Measurements from ENCODE around the gene LDLRAD4.
"Not testable (repeated sequence)": the region's sequence is repeated elsewhere in the genome, so short reads cannot be mapped to it uniquely, and the experiment has no call there.

Gene LDLRAD4

DNA sequence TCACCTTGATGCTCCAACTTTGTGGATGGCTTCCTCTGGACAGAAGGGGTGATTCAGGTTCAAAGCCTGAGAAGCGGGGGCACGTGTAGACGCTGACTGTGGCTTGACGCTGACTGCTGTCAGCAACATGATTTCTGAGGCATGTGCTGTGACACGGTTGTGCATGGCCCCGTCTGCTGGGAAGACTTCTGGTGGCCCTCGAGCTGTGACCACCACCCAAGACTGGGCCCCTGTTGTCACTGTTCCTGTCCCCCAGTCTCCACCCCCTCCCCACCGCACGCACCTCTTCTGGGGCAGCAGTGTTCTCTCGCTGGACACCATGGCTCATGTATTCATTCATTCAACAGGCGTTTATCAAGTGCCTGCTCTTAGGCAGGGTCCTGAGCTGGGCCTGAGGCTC is 262.8 kb downstream of the LDLRAD4 start:
- DNase-seq = no peak

DNA sequence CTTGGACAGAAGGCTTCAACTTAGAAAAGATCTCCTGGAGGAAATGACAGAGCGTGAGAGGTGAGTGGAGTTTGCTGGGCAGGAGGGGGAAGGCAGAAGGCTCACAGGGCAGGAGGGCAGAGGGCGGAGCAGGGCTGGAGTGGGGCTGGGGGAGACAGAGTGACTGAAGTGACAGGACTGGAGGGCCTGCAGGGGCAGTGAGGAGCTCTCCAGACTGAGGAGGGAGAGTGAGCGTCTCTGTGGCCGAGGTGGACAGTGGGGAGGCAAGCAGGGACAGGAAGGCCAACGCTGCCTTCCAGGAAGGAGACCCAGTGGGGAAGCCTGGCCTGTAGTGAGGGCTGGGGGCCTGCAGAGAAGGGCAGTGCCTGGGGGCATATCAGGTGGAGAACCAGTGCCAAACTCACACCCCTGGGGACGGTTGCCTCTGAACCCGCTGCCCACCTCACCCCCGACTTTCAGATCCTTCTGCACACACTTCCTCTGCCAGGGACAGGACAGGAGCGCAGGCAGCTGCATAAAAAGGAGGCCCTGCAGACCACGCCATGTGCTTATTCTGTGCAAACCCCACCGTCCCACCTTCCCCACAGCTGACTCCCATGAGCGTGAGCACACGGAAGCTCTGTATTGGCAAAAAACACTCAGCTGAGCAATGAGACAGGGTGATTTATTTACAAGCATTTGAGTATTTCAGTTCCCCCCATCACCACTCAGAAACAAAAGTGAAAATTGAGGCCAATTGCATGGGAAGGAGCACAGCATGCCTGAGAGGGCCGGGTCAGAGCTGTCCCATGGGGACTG is 263.5 kb downstream of the LDLRAD4 start:
- DNase-seq = no peak

DNA sequence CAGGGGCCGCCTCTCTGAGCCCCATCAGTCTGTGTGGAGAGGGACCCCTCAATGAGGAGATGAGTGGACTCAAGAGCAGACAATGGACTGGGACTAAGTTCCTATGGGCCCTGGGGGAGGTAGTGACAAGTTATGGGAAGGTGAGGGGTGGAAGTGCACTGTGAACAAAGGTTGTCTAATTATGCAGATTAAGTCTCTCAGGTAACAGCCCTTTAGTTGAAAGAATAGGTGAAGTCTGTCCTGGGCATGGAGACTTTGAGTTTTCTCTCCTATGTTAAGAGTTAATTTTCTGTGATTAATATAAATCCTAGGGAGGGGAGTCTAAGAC is 264.0 kb downstream of the LDLRAD4 start:
- DNase-seq = no peak

DNA sequence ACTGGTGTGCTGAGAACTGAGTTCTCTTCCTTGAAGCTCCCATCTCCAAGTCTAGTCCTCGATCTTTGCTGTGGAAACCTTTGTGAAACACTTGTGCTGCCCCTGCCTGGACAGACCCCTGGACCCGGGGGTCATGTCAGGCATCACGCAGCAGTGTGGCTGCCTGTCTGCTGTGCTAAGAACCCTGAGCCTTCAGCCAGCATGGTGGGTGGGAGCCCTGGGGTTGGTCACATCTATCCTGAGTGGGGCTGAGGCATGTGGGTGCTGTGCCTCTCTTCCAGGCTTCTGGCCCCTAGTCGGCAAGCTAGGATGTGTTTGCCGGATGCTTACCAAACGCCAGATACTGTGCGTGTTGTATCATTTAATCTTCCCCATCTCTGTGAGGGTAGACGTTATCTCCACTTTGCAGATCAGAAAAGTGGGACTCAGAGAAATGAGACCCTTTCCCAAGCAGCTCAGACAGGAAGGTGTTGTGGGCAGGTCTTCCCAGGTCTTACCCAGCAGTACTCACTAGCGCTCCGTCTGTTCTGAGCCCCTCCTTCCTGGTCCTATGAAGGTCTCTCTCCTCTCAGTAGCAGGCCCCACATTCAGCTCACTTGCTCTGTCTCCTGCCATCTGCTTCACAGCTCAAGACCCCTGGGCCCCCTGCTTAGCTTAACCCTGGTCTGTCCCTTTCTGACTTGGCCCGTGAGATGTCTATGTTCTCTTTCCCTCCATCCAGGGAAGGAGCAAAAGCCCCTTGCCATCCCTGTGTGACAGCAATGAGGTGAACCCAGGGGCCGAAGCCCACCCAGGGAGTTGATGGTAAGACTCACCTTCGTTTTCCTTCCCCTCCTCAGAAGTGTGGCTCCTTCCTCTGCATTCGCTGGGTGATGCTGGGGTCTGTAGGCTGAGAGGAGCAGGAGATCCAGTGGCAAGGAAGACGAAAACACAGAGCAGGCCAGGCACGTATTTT is 265.0 kb downstream of the LDLRAD4 start:
- DNase-seq = no peak

DNA sequence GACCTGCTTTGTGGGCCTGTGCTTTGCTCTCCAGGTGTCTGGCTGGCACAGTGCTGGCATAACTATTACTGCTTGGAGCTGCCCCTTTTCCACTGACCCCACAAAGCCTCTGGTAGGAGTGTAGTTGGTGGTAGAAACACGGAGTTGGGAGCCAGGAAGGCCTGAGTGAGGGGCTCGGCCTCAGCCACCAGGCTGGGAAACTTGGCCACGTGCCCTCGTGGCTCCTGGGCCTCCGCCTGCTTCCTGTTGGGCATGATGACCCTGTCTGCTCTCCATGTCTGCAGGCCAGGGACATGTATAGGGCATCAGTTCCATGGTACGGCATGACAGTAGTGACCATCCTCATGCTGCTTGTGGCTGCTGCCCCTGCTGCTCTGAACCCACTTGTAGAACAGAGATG is 266.6 kb downstream of the LDLRAD4 start:
- DNase-seq = no peak

DNA sequence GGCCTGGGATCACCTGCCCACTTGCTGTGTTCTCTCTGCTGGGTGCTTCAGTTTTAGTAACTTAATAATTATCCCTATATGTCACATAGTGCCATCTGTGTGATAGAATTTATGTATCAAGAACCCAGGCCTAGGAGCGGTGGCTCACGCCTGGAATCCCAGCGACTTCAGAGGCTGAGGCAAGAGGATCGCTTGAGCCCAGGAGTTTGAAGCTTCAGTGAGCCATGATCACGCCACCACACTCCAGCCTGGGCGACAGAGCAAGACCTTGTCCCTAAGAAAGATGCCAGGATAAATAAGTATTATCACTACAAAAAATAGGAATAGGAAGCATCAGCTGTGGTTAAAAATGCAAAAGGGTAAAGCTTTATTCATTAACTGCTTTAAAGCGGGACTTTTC is 267.0 kb downstream of the LDLRAD4 start:
- no peak for DNase-seq

DNA sequence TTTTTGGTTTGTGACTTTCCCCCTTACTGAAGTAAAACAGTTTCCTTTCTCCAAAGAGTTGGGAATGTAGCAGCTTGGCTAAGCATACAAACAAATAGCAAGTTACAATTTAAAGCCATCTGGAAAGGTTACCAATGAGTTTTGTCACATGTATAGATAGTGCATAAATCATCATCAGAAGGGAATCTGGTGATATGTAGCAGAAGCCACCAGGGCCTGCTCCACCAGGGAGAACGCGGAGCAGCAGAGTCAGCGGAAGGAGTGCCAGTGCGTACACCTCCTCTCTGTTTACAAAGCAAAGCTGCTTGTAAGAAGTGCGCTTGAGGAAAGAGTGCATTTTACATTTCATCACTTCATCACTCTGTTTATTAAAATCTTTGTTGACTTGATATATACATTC is 267.7 kb downstream of the LDLRAD4 start:
- no peak for DNase-seq

DNA sequence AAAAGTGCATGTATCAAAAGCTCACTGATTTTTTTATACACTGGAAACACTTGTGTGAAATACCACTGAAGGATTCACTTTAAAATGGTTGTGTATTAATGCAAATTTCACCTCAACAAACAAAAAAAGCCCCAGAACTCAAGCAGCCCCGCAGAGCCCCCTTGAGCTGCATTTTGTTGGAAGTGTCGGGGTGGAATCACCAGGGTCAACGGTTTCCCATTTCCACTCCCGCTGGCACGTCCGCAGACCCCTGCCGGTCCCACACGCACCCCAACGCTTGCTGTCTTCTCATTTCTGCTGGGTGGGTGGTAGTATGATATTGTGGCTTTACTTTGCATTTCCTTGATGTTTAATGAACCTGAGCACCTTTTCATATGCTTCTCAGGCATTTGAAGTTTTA is 268.1 kb downstream of the LDLRAD4 start:
- no peak for DNase-seq

DNA sequence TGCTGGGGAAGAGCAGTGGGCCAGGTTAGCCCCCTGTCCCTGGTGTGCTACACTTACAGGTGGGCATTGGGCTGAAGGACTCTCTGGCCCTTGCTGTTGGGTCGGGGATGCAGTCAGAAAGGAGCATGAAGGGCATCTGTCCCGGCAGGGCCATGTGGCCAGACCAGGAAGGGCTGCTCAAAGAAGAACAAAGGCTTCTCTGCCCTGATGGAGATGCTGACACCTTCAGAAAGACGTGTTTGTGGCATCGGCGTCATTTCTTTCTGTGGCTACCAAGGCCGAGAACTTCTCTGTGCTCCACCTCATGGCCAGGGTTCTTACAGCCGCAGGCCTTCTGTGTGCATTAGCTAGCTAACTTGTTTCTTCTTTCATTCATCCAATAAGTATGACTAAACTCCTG is 268.7 kb downstream of the LDLRAD4 start:
- no peak for DNase-seq

DNA sequence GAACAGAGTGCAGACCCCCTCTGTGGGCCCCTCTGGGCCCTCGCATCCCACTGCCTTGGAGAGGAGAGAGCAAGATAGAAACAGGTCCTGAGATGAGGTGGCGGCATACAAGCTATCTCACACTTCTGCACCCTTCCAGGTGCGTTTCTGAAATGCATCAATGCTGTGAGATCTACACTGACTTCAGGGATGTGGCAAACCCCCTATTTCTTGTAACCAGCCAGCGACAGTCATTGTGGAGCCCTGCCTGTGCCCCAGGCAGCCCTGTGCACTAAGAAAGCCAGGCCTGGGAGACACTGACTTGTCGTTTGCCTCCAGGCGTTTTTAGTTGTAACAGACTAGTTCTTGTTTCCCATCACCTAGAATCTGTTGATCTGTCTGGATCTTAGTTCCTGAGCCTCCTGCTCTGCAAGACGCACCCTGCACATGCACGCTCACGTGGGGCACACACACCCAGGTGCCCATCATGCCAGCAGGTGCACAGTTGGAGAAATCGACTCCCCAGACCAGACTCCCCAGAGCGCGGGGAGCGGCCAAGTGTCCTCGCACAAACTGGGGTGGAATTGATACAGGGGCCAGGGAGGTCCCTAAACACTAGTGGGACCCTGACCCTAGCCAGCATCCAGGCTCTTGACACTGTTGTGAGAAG is 269.8 kb downstream of the LDLRAD4 start:
- no peak for DNase-seq

DNA sequence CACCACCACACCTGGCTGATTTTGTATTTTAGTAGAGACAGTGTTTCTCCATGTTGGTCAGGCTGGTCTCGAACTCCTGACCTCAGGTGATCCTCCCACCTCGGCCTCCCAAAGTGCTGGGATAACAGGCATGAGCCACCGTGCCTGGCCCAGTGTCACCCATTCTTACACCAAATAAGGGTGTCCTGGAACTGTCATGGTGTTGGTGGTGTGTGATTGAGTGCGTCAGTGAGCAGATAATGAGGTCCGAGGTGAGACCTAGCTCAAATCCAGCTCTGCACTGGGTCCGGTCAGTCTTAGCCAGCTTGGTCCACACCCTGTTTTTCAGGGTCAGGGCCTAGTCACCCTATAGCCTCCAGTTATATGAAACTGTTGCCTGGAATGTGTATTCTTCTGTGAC is 270.7 kb downstream of the LDLRAD4 start:
- not testable (repeated sequence) for DNase-seq

DNA sequence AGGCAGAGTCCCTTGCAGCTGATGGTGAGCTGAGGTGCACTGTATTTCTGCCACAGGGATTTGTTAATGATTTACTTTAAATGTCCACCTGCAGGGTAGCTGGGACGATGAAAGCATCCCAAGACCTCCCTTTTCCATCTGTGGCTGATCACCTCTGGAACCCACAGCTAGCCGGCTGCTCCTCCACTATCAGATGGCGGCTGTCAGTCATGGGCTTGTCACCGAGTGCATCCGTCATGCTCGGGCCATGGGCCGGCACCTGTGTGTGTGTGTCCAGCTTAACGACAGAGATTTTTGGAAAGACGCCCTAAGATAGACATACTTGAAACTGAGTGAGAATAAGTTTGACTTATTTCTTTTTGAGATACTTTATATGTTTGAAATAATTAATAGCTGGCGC is 272.6 kb downstream of the LDLRAD4 start:
- no peak for DNase-seq

DNA sequence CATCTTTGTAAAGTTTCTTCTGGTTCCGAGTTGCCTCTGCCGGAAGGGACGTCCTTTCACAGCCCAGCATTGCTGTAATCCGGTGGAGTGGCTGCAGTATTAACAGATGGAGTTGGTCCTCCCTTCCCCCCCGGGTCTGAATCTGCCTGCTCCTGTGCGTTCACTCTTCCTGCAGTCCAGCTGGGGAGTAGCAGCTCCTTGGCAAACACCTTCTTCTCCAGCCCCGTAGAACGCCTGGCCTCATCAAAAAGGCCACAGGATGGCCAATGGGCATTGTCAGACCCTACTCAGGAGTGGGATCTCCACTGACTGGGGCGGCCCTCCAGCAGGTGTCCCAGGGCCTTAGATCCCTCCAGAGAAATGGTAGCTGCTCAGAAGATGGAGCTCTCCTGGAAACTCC is 273.8 kb downstream of the LDLRAD4 start:
- DNase-seq = no peak

DNA sequence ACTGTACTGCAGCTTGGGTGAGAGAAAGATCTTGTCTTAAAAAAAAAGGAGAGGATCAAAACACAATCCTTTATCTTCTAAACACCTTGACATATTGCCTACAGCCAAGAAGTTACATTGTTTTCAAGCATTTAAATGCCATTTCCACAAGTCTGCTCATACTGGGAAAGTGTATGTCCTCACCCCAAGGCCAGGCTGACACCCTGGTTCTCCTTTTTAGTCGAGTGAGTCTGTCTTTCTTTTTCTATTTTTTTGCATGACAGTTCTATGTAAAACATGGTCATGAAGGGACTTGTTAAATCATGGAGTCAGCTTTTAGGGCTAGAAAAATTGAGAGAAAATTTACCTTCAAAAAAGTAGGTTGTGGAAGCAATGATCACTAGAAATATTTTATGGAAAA is 274.5 kb downstream of the LDLRAD4 start:
- no peak for DNase-seq

DNA sequence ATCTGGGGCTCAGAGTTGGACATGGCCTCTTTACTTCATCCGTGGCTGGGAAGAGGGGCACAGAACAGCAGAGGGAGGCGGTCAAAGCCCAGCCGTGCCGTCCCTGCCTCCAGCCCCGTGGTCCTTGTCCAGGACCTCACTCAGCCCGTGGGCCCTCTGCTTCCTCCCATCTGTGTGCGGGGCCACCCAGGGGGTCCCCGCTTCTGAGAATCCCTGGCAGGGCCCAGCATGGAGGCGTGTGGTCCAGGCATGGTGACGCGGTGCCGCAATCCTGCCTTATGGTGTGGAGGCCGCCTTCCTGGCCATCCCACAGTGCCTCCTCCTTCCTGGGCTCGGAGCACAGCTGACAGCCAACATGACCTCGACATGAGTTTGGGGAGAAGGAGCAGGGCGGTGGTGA is 275.2 kb downstream of the LDLRAD4 start:
- DNase-seq = no peak

DNA sequence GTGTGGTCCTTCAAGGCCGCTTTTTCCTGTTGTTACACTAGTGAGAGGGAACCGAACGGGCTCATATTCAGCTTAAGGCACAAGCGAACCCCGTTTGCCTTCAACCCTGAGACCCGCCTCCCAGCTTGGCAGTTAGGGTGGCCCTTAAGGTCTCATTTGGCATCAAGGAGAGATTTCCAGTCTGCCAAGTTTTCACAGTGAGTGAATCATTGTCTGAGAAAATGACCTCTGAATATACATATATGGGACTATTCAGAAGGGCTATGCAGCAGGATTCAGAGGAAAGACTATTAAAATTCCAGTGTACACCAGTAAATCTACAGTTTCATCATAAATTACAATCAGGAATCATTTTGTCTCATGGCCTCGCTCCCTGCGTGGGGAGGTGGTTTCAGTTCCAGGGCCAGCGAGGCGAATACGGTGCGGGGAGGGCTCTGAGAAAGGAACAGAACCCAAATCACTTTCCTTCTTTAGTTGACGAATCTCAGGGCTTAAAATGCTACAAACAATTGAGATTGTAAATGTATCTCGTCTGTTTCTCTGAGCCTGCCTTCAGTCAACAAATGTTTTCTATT is 276.4 kb downstream of the LDLRAD4 start:
- no peak for DNase-seq

DNA sequence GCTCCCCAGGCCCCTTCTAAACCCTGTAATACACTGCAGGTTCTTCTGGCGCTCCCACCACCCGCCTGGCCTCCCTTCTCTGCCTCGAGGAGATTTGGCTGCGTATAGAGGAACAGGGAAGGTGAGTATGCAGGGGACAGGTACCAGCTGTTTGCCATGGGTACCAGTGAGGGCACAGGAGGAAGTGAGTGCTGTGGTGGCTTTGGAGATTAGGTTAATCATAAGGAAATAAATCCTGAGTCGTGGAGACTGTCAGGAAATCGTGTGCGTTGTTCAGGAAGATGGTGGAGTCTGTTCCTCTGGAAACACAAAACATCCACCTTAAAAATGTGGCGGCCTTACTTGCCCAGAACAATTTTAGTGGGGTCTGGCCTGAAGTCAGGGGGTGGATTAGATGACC is 277.4 kb downstream of the LDLRAD4 start:
- no peak for DNase-seq

DNA sequence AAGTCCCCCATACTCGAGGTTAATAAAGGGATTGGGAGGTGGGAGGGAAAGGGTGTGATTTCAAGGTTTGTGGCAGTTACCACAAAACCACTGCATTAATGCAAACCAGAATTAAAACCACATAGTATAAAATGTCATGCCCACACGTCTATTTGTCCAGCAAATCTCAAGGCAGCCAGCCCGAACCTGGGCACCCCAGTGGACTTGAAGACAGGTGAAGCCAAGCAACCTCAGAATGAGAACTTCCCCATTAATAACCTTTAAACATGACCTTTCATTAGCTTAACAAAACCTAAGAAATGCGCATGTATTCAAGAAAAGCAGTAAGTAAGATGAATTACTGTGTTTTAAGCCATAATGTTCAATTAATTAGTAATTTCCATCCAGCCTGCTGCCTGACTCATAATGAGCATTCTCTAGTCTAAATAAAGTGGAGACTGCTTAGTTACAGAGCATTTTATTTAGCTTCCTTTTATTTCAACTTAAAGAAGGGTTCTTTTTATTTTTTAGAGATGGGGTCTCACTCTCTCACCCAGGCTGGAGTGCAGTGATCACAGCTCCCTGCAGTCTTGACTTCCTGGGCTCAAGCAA is 278.2 kb downstream of the LDLRAD4 start:
- no peak for DNase-seq

DNA sequence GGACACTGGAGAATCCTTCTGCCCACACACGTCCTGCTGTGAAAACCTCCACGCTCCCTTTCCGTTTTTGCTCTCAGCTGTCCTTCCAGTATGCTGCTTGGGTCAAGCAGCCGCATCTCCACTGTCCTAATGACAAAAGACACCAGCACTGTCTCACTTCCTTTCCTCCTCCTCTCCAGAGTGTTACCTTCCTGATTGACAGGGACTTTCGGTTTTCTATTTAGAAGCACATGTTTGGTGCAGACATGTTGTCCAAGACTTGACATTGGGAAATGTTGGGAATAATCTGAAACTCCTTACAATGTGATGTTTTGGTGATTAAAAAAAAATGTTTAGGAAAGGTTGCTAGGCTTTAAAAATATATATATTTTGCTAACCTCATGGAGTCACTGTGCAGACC is 281.2 kb downstream of the LDLRAD4 start:
- no peak for DNase-seq

DNA sequence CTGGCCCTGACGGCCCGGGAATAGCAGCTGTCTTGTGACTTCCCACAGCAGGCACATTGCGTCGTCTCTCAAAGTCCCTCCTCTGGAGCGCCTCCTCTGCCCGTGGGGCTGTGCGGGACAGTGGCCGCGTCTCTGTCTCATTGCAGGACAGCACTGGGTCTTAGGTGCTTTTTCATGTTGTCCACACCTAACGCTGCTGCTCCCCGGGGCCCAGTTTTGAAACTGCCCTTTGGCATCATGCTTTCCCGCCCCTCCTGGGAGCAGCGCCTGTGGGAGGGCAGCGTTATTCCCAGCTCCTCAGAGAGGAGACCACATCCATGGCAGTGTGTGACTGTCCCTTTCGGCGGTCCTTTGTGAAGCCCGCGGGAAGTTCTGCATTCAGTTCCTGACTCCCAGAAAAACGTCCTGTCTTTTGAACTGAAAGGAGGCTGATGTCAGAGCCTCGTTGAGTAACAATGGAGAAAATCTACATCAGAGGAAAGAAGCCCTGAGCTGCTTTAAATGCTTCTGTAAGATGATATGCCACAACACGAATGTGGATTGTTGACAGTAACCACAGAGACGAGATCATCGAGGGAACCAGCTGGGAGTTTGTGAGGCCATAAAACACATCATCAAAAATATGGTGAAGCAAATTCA is 281.8 kb downstream of the LDLRAD4 start:
- peak; percentile 37 for DNase-seq

DNA sequence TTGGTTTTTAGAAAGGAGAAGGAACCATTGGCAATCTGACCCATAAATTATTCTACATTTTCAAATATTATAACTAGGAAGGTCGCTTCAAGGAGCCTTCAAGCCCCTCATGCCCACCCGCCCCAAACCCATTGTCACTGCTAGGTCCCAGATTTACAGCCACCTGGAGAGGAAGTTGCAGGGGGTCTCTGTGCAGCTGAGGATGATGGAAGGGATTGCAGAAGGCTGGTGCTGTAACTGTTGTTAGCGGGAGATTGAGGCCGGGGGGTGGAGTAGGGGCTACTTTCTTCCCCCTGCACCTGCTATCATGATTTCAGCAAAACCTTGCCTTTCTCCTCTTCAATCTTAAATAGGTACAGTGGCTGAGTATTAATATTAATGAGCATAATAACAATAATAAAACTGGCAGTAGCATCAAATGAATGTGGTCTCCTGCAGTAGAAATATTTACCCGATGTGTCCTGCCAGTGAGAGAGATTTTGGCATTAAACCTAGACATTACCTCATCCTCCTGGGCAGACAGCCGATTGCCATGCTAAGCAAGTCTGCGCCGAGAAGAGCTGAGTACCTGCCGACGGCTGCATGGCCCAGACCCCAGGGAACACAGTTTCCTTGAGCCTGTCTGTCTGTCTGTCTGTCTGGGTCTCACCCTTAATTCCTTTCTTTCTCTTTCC is 282.4 kb downstream of the LDLRAD4 start:
- DNase-seq = no peak

DNA sequence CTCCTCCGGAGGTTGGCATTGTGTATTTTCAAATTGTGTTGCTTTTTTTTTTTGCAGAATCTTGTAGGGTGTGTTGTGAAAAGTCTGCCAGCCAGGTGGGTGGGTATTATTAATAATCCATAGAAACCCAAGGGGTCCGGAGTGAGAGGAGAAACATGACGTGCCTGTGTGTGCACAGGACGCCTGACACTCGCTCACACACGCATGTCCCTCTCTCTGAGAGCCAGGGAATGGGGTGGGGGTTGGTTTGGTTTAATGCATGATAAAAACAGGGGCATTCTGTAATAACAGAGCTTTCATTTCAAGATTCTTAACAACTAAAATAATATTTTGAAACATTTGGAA is 283.0 kb downstream of the LDLRAD4 start:
- no peak for DNase-seq

Measured in NCI-H526 treated with DMSO at 0.1 percent for 48 hours (cell line).